NCI-H524 treated with DMSO at 0.1 percent for 48 hours (cell line): ENCODE data around the gene LEF1.

ENCODE experiments used
- DNase-seq: peaks from one replicate; lab custom pipeline; 2025; lab: John Stamatoyannopoulos, UW

The LEF1 gene

DNA sequence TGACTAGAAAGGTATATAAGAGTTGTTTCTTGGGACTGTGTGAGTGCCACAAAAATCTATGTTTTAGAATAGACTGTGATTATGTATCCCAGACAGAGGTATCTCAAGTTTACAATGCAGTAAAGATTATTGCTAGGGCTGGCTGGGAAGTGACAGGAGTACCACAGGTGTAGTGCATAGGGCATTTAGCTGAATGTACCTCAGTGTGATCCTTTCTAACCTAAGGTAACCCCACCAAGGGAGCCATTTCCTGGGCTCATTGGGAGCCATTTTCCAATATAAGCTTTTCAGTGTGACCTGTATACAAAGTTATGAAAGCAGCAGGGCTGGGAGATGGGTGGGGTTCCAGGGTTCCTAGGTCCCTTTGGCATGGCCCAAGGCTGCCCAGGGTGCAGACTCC is 6.1 kb upstream of the LEF1 start:
- DNase-seq = no peak

DNA sequence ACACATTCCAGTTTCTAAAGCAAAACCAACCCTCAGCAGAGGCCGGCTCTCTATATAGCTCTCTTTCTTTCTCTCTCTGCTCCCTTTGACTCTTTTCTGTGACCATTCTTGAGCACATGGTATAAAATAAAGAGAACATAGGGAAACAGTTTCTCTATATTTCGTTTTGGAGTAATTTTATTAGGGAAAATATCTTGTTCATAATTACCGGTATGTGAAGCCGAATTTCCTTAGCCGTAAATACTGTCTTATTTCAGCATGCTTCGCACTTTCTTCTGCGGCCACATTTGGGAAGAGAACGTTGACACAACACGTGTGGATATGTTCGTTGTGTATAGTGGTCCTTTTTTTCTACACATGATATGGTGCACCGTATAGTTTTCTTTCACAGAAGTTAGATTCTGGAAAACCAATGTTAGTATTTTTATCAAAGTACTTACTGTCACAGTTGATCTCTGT is 4.9 kb upstream of the LEF1 start:
- no peak for DNase-seq

GRCh38 chr4:108172753-108173598 is 4.2 kb upstream of the LEF1 start:
- no peak for DNase-seq

DNA sequence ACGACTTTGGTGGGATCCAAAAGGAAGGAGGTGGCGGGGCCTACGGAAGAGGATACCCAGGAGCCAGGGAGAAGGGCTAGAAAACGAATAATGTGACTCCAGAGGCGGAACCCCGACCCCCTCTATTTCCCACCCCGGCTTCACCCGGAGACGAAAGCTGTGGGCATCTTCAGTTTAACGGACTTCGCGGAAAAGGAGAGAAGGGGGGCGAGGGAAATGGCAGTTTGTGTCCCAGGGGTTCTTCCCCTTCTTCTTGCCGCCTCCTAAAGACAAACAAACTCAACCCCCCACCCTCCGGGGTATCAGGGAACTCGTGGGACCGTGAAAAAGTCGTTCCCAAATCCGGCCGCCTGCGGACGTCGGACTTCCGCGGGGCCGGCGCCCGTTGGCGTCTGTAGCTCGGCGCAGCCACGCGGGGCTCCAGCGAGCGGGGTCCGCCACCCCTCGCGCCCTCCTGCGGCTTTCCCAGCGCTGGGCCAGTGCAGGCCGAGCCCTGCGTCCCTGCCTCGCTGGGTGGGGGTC is 3.6 kb upstream of the LEF1 start:
- DNase-seq = no peak

- no peak for DNase-seq
Observed at GRCh38 chr4:108171339-108172230, 2.9 kb upstream of the LEF1 start.

- DNase-seq = no peak
Observed at GRCh38 chr4:108170631-108171338, 2.1 kb upstream of the LEF1 start.

GRCh38 chr4:108169664-108170063 is 932 bp upstream of the LEF1 start:
- no peak for DNase-seq

DNA sequence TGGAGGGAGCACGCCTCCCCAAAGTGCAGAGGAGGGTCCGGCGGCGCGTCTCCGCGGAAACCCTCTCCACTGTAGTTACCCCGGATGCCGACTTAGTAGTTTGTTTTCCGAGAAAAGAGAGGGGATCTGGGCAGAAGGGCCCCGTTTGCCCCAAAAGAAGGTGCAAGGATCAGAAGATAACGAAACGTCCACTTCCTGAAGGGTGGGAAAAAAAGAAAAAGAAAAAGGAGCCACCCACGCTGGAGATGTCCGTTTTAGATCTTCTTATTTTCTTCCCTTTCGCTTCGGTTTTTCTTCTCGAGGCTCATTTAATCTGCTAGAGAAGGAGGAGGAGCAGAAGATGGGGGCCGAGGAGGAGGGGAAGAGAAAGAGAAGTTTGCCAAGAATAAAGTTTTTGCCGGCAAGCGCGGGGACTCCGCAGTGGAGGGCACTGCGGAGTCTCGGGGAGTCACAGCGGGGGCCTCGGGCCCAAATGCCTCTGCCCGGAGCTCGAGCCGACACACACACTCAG is 517 bp downstream of the LEF1 start:
- no peak for DNase-seq

GRCh38 chr4:108166441-108167315 is 2.1 kb downstream of the LEF1 start:
- DNase-seq = no peak

DNA sequence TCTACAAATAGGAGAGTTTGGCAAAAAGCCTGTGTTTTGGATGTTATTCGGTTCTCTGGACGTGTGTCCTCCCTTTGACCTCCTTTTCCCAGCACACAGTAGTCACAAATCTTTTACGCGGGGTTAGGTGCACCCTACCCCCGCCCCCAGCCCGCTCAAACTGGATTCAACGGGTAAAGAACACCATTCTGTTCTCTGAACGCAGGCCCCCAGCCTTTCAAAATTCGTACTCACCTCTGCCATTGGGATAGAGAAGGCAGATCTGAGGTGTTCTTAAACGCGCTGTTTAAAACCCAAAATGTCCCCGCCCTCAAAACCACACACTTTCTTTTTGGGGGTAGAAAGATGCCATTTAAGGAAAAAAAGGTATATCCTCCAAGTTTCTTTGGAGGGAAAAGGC is 2.7 kb downstream of the LEF1 start:
- DNase-seq = no peak

- no peak for DNase-seq
Observed at GRCh38 chr4:108165586-108165985, 3.1 kb downstream of the LEF1 start.

- DNase-seq = no peak
Observed at GRCh38 chr4:108163351-108163750, 5.4 kb downstream of the LEF1 start.

GRCh38 chr4:108160741-108161352 is 7.9 kb downstream of the LEF1 start:
- DNase-seq = no peak

- no peak for DNase-seq
Observed at GRCh38 chr4:108159845-108160244, 8.9 kb downstream of the LEF1 start.

DNA sequence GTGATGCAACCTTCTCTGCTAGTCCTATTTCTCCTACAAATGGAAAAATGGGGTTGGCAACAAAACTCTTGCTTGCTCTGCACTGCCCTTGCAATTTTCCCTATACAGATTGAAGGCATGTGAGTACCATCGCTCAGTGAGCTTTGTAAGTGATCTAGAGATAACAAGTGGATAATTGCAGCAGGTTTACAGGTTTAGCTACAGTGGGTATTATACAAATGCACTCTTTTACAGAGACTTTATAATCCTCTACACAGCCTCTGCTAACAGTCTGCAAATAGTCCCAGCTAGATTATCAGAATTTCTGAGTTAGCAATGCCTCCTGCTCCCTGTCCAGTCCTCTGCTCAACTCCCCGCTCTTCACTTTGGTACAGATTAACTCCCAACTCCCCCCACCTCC is 11.1 kb downstream of the LEF1 start:
- DNase-seq = no peak

DNA sequence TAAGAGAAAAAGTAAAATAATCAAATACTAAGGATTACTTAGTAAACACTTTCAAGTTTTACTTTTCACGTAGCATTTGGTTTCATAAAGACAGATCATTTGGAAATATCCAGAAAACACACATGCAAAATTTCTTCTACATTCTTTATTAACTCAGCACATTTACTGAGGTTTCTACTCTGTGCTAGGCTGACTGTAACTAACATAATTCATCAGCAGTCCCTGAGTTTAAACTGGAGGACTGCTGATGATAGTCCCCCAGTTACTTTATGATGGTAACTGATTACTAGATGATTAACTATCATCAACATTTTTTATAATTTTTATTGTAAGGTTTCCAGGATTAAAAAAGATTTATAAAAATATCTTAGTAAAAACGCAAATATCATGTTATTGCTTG is 12.3 kb downstream of the LEF1 start:
- no peak for DNase-seq

DNA sequence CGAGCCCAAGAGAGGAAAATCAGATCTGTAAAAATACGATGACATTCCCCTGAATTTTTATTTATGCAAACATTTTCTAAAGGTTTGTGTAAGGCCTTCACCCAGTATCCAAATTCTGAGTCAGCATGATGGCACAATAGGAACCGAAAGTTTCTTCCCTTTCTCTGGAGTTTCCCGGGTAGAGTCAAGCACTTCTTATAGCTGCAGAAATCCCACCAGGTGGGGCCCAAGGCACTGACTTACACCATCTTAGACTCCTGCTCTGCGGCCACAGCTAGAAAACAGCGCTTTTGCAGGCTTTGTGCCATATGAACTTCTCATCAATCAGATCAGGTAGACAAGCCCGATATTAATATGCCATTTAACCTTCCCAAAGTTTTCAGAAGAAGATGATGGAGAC is 13.4 kb downstream of the LEF1 start:
- no peak for DNase-seq

DNA sequence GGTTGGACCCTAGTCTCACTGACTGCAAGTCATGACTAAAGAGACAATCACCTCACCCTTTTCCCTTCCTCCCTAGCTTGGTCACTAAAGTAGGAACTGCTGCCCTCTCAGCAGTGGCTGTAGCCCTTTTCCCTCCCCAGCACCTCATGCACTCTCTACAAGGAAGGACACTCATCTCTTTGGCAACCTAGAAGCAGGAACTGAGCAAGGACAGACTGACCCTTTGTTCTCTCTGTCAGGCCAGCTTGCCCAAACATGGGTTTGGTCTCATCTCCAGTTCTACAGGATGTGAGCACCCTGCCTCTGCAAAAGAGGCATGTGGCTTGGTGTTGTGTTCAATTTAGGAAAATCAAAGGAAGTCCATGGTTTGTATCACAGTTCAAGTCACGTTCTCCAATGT is 15.8 kb downstream of the LEF1 start:
- DNase-seq = no peak

DNA sequence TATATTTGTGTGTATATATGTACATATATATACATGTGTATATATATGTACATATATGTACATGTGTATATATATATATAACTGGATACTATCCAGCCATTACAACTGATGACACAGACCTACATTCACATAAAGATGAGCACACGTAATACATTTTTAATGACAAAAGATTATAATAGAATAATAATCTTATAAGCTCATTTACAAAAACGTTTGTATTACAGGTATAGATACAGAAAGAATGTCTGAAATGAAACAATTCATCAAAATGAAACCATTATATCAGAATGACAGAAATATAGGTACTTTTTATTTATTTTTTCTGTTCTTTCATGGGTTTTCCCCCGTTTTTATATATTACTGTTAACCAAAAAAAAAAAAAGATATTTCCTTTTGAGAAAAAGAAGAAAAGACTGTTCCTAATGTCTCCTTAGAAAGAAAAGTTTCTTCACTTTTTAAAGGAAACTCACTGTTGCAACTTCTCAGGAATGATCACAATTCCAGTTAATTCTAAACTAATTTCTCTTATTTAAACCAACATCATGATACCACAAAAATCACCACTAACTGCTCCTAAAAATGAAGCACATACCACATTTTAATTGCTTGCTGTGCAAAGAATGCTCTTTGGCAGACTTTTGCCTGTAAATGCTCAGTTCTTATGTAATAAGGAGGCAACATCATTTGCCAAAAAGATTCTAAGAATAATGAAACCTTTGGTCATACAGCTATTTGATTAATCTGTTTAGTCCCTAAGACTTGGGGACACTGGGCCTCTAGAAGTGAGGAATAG is 18.9 kb downstream of the LEF1 start:
- no peak for DNase-seq

DNA sequence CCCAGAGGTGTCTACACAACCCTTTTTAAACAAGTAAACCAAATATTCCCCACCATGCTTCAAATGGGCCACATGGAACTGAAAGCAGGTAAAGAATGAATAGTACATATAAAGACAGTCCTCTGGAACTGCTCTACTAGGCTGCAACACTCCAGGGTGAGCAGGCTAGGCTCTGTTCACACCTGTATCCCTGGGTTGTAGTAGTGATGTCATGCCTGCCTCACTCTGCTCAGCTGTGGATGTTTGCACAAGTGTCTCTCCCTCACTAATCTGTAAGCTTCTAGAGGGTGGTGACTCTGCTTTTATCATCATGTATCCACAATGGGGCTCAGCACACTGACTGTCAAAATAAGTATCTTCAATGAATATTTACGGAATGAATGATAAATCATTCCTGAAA is 20.4 kb downstream of the LEF1 start:
- no peak for DNase-seq
